ENCODE results near the gene PGGT1B.

DNA sequence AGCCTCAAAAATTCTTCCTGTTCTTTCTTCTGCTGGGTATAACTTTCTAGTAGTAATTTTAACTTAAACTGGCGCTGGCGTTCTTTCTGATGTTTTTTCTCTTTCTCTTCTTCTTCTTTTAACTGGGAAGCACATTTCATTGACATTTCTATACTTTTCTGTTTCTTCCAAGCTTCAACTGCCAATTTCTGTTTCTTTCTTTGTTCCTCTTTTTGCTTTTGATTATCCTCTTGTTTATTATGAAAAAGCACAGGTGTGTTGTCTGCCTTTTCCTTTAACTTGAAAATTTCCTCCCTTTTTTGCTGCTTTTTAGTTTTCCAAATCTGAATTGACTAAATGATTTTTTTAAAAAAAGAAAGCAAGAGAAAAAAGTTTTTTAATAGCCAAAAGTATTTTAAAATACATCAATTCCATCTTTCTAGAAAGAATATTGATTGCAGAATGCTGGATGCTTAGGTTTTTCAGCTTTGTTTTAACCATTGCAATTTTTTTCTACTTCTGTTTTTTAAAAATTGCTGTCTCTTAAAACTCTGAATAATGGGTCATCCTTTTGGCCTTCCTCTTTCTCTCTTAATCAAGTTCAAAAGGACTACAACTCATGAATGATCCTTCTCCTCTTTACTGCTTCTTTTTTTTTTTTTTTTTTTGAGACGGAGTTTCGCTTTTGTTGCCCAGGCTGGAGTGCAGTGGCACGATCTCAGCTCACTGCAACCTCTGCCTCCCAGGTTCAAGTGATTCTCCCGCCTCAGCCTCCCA lies 8.8 kb upstream of the PGGT1B start:
- TF ChIP-seq, protein P1, sequence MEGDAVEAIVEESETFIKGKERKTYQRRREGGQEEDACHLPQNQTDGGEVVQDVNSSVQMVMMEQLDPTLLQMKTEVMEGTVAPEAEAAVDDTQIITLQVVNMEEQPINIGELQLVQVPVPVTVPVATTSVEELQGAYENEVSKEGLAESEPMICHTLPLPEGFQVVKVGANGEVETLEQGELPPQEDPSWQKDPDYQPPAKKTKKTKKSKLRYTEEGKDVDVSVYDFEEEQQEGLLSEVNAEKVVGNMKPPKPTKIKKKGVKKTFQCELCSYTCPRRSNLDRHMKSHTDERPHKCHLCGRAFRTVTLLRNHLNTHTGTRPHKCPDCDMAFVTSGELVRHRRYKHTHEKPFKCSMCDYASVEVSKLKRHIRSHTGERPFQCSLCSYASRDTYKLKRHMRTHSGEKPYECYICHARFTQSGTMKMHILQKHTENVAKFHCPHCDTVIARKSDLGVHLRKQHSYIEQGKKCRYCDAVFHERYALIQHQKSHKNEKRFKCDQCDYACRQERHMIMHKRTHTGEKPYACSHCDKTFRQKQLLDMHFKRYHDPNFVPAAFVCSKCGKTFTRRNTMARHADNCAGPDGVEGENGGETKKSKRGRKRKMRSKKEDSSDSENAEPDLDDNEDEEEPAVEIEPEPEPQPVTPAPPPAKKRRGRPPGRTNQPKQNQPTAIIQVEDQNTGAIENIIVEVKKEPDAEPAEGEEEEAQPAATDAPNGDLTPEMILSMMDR (IDR thresholded peaks at IDR 0.05): no peak
- TF ChIP-seq, protein P2, sequence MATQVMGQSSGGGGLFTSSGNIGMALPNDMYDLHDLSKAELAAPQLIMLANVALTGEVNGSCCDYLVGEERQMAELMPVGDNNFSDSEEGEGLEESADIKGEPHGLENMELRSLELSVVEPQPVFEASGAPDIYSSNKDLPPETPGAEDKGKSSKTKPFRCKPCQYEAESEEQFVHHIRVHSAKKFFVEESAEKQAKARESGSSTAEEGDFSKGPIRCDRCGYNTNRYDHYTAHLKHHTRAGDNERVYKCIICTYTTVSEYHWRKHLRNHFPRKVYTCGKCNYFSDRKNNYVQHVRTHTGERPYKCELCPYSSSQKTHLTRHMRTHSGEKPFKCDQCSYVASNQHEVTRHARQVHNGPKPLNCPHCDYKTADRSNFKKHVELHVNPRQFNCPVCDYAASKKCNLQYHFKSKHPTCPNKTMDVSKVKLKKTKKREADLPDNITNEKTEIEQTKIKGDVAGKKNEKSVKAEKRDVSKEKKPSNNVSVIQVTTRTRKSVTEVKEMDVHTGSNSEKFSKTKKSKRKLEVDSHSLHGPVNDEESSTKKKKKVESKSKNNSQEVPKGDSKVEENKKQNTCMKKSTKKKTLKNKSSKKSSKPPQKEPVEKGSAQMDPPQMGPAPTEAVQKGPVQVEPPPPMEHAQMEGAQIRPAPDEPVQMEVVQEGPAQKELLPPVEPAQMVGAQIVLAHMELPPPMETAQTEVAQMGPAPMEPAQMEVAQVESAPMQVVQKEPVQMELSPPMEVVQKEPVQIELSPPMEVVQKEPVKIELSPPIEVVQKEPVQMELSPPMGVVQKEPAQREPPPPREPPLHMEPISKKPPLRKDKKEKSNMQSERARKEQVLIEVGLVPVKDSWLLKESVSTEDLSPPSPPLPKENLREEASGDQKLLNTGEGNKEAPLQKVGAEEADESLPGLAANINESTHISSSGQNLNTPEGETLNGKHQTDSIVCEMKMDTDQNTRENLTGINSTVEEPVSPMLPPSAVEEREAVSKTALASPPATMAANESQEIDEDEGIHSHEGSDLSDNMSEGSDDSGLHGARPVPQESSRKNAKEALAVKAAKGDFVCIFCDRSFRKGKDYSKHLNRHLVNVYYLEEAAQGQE (IDR thresholded peaks at IDR 0.05; ENCODE audit: insufficient read depth in 1 of 2, low read depth in 2 of 2, low read length in 1 of 2): no peak
- TF ChIP-seq POLR2AphosphoS5 (IDR thresholded peaks at IDR 0.05; ENCODE audit: low read depth, low read length) (no peak), TCF7L2 (IDR thresholded peaks at IDR 0.05; ENCODE audit: low read depth, low read length) (no peak), SIN3A (IDR thresholded peaks at IDR 0.05; ENCODE audit: borderline replicate concordance, insufficient read depth, low read depth, low read length) (no peak)

Data from Panc1 (cell line).